GM23248 (cell line): ENCODE results near the gene MMP17.

Experiments
- EZH2 ChIP-seq: fragments of 200-600 bp; sonication (generic); IDR thresholded peaks from 2 replicates; pipeline ENCODE4 v1.6.1; 2018; ENCODE audit warnings: antibody characterized with exemption, mild to moderate bottlenecking; ENCODE audit not compliant: insufficient read depth, poor library complexity, severe bottlenecking
- EZH2phosphoT487 ChIP-seq: fragments of 200-600 bp; sonication (generic); IDR thresholded peaks from 2 replicates; pipeline ENCODE4 v1.6.1; 2018; ENCODE audit warnings: antibody characterized with exemption, moderate library complexity, mild to moderate bottlenecking, low read depth; ENCODE audit not compliant: insufficient read depth

GRCh38 chr12:131897875-131898274, 69.7 kb downstream of the MMP17 start:
- TF ChIP-seq EZH2, result no peak
- no peak for TF ChIP-seq EZH2phosphoT487
